Spleen (tissue), 11 donors: ENCODE results near the gene LAMC1. TPM values are rescaled to one million over a fixed set of nuclear protein-coding genes. Genes with fewer than 3 reads are reported as not detected.

Experiments used
- DNase-seq: peaks from one replicate; pipeline ENCODE4 v3.0.0-alpha.2; 2020
- H3K27ac ChIP-seq, 8 donors: fragments of 200-600 bp; sonication (generic) in 7 of 8; 1 replicate in 4 of 8; 2 replicates in 4 of 8; pipeline versions ENCODE4 v1.5.0 to v1.8.0; 2016 to 2021; ENCODE audit warnings: inconsistent platforms in 4 of 8, mild to moderate bottlenecking in 4 of 8, moderate library complexity in 1 of 8
- H3K27me3 ChIP-seq, 7 donors: fragments of 200-600 bp; sonication (generic) in 6 of 7; replicated peaks in 1 of 7; 1 replicate in 4 of 7; 2 replicates in 3 of 7; pipeline versions ENCODE4 v1.5.0 to v1.8.0; 2016 to 2021; ENCODE audit warnings: inconsistent platforms in 3 of 7, mild to moderate bottlenecking in 1 of 7
- H3K36me3 ChIP-seq, 6 donors: fragments of 200-600 bp; sonication (generic) in 5 of 6; 1 replicate in 4 of 6; 2 replicates in 2 of 6; pipeline versions ENCODE4 v1.5.0 to v1.8.0; 2016 to 2021; ENCODE audit warnings: inconsistent platforms in 2 of 6
- H3K4me1 ChIP-seq, 6 donors: fragments of 200-600 bp; sonication (generic) in 5 of 6; 1 replicate in 3 of 6; 2 replicates in 3 of 6; pipeline versions ENCODE4 v1.5.0 to v1.8.0; 2016 to 2021; ENCODE audit warnings: inconsistent platforms in 3 of 6
- H3K4me3 ChIP-seq, 8 donors: fragments of 200-600 bp; sonication (generic) in 7 of 8; 1 replicate in 4 of 8; 2 replicates in 4 of 8; pipeline versions ENCODE4 v1.5.0 to v1.8.0; 2016 to 2021; ENCODE audit warnings: inconsistent platforms in 4 of 8, mild to moderate bottlenecking in 4 of 8, moderate library complexity in 2 of 8
- H3K9me3 ChIP-seq, 8 donors: fragments of 200-600 bp; sonication (generic) in 7 of 8; 1 replicate in 4 of 8; 2 replicates in 4 of 8; pipeline versions ENCODE4 v1.5.0 to v1.8.0; 2016 to 2021; ENCODE audit warnings: inconsistent platforms in 4 of 8
- POLR2A ChIP-seq, 3 donors: fragments of 450-650 bp; IDR thresholded peaks; one replicate each; pipeline ENCODE4 v1.5.1; 2017; ENCODE audit warnings: antibody characterized with exemption in 3 of 3, mild to moderate bottlenecking in 1 of 3
- POLR2AphosphoS5 ChIP-seq, 3 donors: sonication (generic); formaldehyde crosslinking; IDR thresholded peaks; one replicate each; pipeline ENCODE4 v1.5.1; 2017; ENCODE audit warnings: antibody characterized with exemption in 3 of 3
- WGBS, 5 donors: extraction: QIAGEN DNeasy Blood & Tissue Kit in 3 of 5; methylation state at CpG; one replicate each; pipeline versions ENCODE4 v1.1.5 to v1.1.7; 2013 to 2018; 5-methylcytosine and 5-hydroxymethylcytosine counted together
- intact Hi-C: fragments of 100-400 bp; cut with DNase I; formaldehyde crosslinking; loops from one replicate; pipeline ENCODE4 v1.15.0; 2023; ENCODE audit warnings: low total_unique reads
- polyA plus RNA-seq, 3 donors: library from polyadenylated mRNA; stranded (reverse); fragments of 200-250 nt; gene quantifications; one replicate each; pipeline ENCODE4 v1.2.1, GENCODE V29; 2013
- total RNA-seq, 7 donors: library from RNA; depleted of rRNA in 3 of 7; stranded (reverse); fragments of >200 nt in 3 of 7; fragmentation: NEBNext Ultra II Directional in 4 of 7; extraction: Animal tissue kit (Norgen Biotek cat#: 25700) in 4 of 7; gene quantifications; one replicate each; pipeline versions ENCODE4 v1.1.0 to v1.2.1, GENCODE V29; 2016 to 2021
- TF ChIP-seq, protein P1 (sequence below), 11 experiments: fragments of 200-600 bp in 7 of 11; fragments of 450-650 bp in 4 of 11; sonication (generic) in 4 of 11; IDR thresholded peaks in 8 of 11; conservative IDR thresholded peaks in 3 of 11; 1 replicate in 7 of 11; 2 replicates in 4 of 11; pipeline versions ENCODE4 v1.4.0 to v1.8.0; 2016 to 2021; ENCODE audit warnings: antibody characterized with exemption in 11 of 11, inconsistent platforms in 4 of 11, mild to moderate bottlenecking in 1 of 11
- donor health status: healthy with polysubstance abuse.
- donor health status: DM: no; HTN: no; CAD: no; lungs with moderate emphysema.
- donor health status: DM: no; HTN: no; CAD: no.
- donor health status: Bipolar disorder and iron deficiency.
- donor health status: healthy.
- donor health status: DM: no; HTN: no; CAD: no.
- donor health status: DM: yes; HTN: yes; CAD: no.

The LAMC1 gene
- total and polyA plus RNA-seq, 10 donors = 2.7 to 38.5 (median 30.5) TPM

DNA sequence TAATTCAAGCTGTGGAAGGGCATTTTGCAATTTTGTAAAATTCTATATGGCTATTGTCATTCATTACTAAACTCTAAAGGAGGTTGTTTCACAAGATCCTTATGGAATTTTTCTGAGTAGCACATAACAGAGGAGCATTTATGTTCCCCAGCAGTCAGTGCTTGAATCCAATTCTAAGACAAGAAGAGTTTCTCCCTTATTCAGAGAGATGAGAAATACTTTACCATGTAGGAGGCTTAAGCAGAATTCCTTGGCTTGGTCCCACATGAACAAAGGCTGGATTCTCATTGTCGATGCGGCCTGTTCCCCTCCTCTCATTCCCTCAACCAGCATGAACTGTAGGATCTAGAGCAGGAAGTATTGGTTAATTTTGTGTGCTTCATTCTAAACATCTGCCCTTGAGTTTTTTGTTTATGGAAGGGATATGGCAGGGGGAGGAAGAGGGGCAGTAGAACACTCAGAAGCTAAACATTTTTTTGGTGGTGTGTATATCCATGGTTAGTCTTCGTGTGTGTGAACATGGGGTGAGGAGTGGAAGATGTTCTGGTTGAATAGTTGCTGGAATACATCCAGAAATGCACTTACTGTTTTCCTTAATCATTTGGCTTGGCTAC is 74.3 kb downstream of the LAMC1 start:
- H3K4me1 ChIP-seq = peaks cover 0 to 29% (median 11%) of the 10 kb centered on the region in 6 donors
- no peaks in the 10 kb centered on the region for H3K36me3 ChIP-seq
- no peaks in the 10 kb centered on the region for H3K27me3 ChIP-seq
- no peak overlapping the region for H3K4me3 ChIP-seq
- H3K27ac ChIP-seq = peak overlapping the region in 2 of 8 donors; percentile 29 to 34
- TF ChIP-seq, protein P1, sequence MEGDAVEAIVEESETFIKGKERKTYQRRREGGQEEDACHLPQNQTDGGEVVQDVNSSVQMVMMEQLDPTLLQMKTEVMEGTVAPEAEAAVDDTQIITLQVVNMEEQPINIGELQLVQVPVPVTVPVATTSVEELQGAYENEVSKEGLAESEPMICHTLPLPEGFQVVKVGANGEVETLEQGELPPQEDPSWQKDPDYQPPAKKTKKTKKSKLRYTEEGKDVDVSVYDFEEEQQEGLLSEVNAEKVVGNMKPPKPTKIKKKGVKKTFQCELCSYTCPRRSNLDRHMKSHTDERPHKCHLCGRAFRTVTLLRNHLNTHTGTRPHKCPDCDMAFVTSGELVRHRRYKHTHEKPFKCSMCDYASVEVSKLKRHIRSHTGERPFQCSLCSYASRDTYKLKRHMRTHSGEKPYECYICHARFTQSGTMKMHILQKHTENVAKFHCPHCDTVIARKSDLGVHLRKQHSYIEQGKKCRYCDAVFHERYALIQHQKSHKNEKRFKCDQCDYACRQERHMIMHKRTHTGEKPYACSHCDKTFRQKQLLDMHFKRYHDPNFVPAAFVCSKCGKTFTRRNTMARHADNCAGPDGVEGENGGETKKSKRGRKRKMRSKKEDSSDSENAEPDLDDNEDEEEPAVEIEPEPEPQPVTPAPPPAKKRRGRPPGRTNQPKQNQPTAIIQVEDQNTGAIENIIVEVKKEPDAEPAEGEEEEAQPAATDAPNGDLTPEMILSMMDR (IDR thresholded peaks at IDR 0.05 in 8 of 11, conservative IDR thresholded peaks at IDR 0.05 in 3 of 11) = no peak
- TF ChIP-seq POLR2AphosphoS5 (IDR thresholded peaks at IDR 0.05) = no peak
- TF ChIP-seq POLR2A (IDR thresholded peaks at IDR 0.05) = no peak
- intact Hi-C loops = no loop called here
- 59 to 78% (median 67%) methylated on average over 3 of the region's 3 CpGs for WGBS, 5 donors
- no peak for DNase-seq
- H3K9me3 ChIP-seq = no peaks in the 10 kb centered on the region

DNA sequence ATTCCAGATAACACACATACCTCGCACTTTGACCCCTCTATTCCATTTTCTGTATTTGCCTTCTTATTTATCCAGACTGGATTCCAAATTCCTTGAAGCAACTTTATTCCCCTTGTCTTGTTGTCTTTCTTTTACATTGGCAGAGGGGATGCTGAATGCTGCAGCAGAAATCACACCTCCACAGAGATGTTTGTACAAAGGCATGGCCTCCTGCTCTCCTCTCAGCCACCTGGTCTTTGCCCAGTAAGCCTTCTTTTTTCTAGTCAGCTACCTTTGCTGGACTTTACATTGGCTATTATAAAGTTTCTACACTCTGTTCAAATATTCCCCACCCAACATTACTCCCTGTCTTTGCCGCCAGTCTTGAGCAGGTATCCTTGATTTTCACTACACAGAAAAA is 75.1 kb downstream of the LAMC1 start:
- no peak overlapping the region for H3K27ac ChIP-seq
- no peak for TF ChIP-seq POLR2A (IDR thresholded peaks at IDR 0.05)
- TF ChIP-seq, protein P1 (IDR thresholded peaks at IDR 0.05 in 8 of 11, conservative IDR thresholded peaks at IDR 0.05 in 3 of 11) = no peak
- no peak for TF ChIP-seq POLR2AphosphoS5 (IDR thresholded peaks at IDR 0.05)
- WGBS, 5 donors = 93 to 98% (median 95%) methylated on average over 2 of the region's 2 CpGs
- no peak for DNase-seq
- intact Hi-C loops = no loop called here
- no peak overlapping the region for H3K4me3 ChIP-seq
- peaks cover 0 to 2% (median under 1%) of the 10 kb centered on the region in 6 donors for H3K36me3 ChIP-seq
- H3K27me3 ChIP-seq = no peaks in the 10 kb centered on the region
- H3K9me3 ChIP-seq = no peaks in the 10 kb centered on the region
- peaks cover 0 to 30% (median 11%) of the 10 kb centered on the region in 6 donors for H3K4me1 ChIP-seq

DNA sequence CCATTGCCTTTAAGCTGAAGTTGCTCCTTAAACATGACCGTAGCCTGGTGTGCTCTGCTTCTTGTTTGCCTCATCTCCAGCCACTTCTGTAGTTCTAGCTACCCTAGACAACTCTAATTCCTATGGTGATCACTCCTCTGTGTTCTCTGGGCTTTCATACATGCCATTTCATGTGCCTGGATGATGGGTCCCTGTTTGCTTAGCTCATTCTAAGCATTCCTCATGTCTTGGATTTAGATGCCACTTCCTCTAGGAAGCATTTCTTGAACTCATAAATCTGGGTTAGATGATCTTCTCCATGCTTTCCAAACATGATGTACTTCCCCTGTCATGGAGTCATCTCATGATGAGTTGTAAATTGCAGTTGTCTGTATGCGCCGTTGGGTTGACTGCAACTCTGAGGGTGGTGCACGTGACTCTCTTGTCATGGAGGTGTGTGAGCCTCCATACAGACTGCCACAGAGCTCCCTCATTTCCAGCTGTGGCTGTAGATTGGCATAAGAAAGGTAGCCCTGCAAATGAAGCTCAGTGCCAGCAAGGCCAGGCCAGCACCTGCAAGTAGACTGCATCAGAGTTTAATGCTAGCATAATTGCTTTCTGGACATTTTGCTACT is 77.2 kb downstream of the LAMC1 start:
- H3K36me3 ChIP-seq = peaks cover 0 to 16% (median 5%) of the 10 kb centered on the region in 6 donors
- 82 to 98% (median 94%) methylated on average over 4 of the region's 4 CpGs for WGBS, 5 donors
- peaks cover 0 to 30% (median 11%) of the 10 kb centered on the region in 6 donors for H3K4me1 ChIP-seq
- no peak for DNase-seq
- intact Hi-C loops = no loop called here
- no peak overlapping the region for H3K4me3 ChIP-seq
- no peak overlapping the region for H3K27ac ChIP-seq
- TF ChIP-seq POLR2AphosphoS5 (IDR thresholded peaks at IDR 0.05) = no peak
- TF ChIP-seq, protein P1 (IDR thresholded peaks at IDR 0.05 in 8 of 11, conservative IDR thresholded peaks at IDR 0.05 in 3 of 11) = no peak
- TF ChIP-seq POLR2A (IDR thresholded peaks at IDR 0.05) = no peak
- H3K27me3 ChIP-seq = no peaks in the 10 kb centered on the region
- no peaks in the 10 kb centered on the region for H3K9me3 ChIP-seq

DNA sequence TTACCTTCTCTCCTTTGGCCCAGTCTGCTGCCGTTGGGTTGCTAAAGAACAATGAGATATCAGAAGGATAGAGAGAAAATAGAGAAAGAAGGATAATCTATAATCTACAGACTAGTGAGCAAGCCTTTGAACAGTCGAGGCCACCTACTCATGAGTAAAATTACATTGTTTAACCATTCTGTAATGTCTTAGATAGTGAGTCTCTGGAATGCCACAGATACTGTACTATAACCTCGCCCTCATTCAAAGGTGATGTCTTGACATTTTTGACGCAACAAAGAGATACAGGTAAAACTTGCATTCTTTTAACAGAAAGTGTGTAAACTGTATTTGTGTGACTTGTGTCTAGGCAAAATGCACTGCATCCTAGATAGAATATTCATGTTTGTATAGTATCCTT is 77.9 kb downstream of the LAMC1 start:
- 94 to 97% (median 95%) methylated on average over 4 of the region's 4 CpGs for WGBS, 5 donors
- no peaks in the 10 kb centered on the region for H3K27me3 ChIP-seq
- no peaks in the 10 kb centered on the region for H3K9me3 ChIP-seq
- intact Hi-C loops = no loop called here
- TF ChIP-seq, protein P1 (IDR thresholded peaks at IDR 0.05 in 8 of 11, conservative IDR thresholded peaks at IDR 0.05 in 3 of 11) = no peak
- TF ChIP-seq POLR2AphosphoS5 (IDR thresholded peaks at IDR 0.05) = no peak
- TF ChIP-seq POLR2A (IDR thresholded peaks at IDR 0.05) = no peak
- no peak overlapping the region for H3K4me3 ChIP-seq
- H3K4me1 ChIP-seq = peaks cover 0 to 30% (median 11%) of the 10 kb centered on the region in 6 donors
- no peak for DNase-seq
- H3K27ac ChIP-seq = no peak overlapping the region
- peaks cover 0 to 16% (median 5%) of the 10 kb centered on the region in 6 donors for H3K36me3 ChIP-seq
